T47D (cell line): ENCODE data around the gene DHH.
"Not testable (repeated sequence)": the region's sequence is repeated elsewhere in the genome, so short reads cannot be mapped to it uniquely, and the experiment has no call there.

ENCODE experiments used
- DNase-seq, 2 experiments: peaks; one replicate each; pipeline versions ENCODE4 v3.0.0 to v3.0.0-alpha.2; 2011 to 2012; ENCODE audit warnings: low read depth in 1 of 2, low spot score in 1 of 2
- JUND ChIP-seq: IDR thresholded peaks from 2 replicates; pipeline ENCODE4 v1.6.1; 2012; ENCODE audit warnings: low read depth
- in situ Hi-C: cut with HindIII; loops from 2 replicates; pipeline ENCODE4 v1.10.0; 2016; ENCODE audit warnings: low sequenced_read_pairs, low pct_unique_long_range_greater_than_20kb

The DHH gene

GRCh38 chr12:49088150-49088931 is 6.3 kb downstream of the DHH start:
- peak; percentile 83 to 86 for DNase-seq
- in situ Hi-C loops, result no loop called here
- no peak for TF ChIP-seq JUND

- DNase-seq, result no peak
- TF ChIP-seq JUND, result no peak
- in situ Hi-C loops, result no loop called here
These were observed 8.5 kb downstream of the DHH start for GRCh38 chr12:49086116-49086515.

DNA sequence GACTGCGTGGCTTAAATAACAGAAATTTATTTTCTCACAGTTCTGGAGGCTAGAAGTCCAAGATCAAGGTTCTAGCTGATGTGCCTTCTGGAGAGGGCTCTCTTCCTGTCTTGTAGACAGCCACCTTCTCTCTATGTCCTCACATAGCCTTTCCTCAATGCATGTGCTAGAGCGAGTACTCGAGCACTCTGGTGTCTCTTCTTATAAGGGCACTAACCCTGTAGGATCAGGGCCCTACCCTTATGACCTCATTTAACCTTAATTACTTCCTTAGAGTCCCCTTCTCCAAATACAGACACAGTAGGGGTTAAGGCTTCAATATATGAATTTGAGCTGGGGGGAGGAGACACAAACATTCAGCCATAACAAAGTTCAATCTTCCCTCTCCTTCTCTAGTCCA is 10.2 kb downstream of the DHH start:
- TF ChIP-seq JUND, result no peak
- no peak for DNase-seq
- in situ Hi-C loops, result no loop called here

- in situ Hi-C loops, result no loop called here
- no peak for DNase-seq
- no peak for TF ChIP-seq JUND
These were observed 14.8 kb downstream of the DHH start for GRCh38 chr12:49079793-49080192.

DNA sequence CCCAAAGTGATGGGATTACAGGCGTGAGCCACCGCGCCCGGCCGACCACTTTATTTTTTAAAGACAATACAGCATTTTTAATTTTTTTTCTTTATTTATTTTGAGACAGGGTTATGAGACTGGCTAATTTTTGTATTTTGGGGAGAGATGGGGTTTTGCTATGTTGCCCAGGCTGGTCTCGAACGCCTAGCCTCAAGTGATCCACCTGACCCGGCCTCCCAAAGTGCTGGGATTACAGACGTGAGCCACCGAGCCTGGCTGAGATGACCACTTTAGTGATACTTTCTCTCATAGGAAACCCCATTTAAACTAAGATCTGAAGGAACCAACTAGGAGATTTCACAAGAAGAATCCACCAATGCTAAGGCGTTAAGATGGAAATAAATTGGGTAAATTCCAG is 23.6 kb downstream of the DHH start:
- TF ChIP-seq JUND, result no peak
- DNase-seq, result no peak
- in situ Hi-C loops, result no loop called here

DNA sequence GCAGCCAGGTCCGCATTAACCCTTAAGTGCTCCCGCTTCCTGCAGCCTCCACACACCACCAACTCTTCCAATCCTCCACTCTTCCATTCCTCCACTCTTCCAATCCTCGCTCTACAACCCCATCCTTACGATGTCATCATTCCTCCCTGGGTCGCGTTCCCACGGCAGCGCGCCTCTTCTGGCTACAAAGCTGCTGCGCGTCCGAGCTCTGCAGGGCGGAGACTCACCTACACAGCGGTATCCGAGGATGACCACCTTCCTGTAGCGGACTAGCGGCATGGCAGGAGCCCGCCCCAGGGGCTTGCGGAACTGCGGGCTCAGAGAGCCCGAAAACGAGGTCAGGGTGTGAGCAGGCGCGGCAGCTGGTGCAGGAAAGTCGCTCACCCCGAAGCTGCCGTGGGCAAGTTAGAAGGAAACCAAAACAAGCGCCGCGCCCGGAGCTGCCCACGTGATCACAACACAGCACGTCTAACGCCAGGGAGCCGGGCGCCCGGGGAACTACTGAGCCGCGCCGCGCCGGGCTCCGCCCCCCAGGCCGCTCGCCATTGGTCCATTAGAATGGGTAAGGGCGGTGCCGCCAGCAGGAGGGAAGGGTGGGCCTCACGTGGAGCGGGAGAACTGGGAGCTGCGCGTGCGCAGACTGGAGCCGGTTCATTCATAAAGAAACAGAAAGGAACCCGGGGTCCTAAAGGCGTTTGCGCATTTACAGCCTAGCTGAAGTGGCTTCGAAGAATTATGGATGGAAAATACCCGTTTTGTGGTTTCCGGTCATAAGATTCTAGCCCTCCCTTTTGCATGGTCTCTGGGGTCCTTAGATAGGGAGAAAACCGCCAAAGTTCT is 24.9 kb downstream of the DHH start, which contains the start of gene RHEBL1:
RHEBL1 (minus strand) TSS at position 473 of the 840 bp plus-strand sequence; CDS start at position 279, 194 bp downstream.
- TF ChIP-seq JUND, result no peak
- in situ Hi-C loops, result no loop called here
- DNase-seq, result peak; percentile 96 to 99

DNA sequence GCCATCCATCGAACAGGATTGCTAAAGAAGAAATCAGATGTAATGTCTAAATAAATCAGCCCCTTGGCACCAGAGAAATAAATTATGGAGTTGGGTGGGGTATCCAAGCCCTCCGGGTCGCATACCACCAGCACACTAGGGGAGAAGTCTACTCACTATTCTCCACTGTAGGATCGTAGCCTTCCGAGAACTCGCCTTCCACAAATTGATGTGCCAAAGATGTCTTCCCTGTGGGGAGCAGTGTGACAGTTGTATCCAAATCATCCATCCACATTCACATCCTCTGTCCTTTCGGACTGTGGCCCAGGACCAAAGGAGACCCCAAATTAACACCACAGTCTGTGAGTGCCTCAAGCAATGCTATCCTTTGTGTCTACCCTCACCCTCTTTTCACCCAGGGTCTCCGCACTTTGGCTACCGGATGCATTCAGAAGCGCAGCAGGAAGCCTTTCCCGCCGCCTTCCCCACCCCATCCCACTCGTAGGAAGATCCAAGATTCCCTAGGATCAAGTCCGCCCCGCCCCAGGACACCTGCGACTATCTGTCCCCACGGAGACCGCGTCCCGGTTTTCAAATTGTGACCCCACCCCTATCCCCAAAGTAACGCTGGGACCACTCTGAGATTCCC is 25.6 kb downstream of the DHH start:
- in situ Hi-C loops, result no loop called here
- TF ChIP-seq JUND, result no peak
- DNase-seq, result no peak

DNA sequence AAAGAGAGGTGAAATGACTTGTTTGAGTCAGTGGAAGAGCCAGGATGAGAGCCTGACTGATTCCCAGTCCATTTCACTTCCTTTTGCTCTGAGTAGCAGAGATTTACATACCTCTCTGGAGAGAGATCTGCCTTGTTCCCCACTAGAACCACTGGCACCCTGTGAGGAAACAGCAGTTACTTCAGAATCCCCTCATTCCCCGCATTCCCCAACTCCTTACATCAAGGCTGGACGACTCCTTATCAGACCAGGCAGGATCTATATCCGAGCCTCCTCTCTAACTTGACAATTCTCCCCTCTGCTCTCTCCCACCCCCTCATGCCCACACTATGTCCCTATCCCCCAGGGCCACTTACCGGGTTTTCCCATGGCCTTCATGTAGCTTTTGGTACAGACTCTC is 28.5 kb downstream of the DHH start:
- no peak for TF ChIP-seq JUND
- no peak for DNase-seq
- in situ Hi-C loops, result no loop called here

DNA sequence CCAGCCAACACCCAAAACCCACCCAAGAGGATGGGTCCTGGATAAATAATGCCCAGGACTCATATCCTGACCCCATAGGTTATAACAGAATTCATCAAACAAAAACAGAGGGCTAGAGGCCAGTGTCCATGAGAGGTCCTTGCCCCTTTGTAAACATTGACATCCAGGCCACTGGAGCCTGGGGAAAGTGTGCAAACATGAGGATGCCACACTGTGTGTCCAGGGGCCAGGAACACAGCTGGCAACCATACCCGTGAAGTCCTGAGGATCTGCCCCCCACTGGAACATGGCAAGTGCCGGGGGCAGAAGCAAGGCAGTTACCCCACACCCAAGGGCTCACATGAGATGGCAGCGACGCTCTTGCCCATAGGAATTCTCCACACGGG is 29.8 kb downstream of the DHH start:
- TF ChIP-seq JUND, result no peak
- no peak for DNase-seq
- in situ Hi-C loops, result no loop called here

- in situ Hi-C loops, DNase-seq: not testable (repeated sequence)
These were observed 32.7 kb downstream of the DHH start for GRCh38 chr12:49061916-49062315.

- in situ Hi-C loops, result no loop called here
- no peak for DNase-seq
These were observed 33.4 kb downstream of the DHH start for GRCh38 chr12:49061157-49061650.

GRCh38 chr12:49060237-49061156 is 34.1 kb downstream of the DHH start, which contains the start of gene KMT2D:
Gene KMT2D (minus strand): TSS chr12:49060794. CDS start chr12:49055324, 5,470 bp downstream.
- in situ Hi-C loops, result no loop called here
- DNase-seq, result peak; percentile 95 to 97
- TF ChIP-seq JUND, result no peak; the same call in 1 of the 2 replicates

More at GRCh38 chr12:49061157-49061650, 33.4 kb downstream of the DHH start:
- no peak for TF ChIP-seq JUND
